ENCODE data around the gene CISD1. TPM values are rescaled to one million over a fixed set of nuclear protein-coding genes. Genes with fewer than 3 reads are reported as not detected.

Gene CISD1
- total RNA-seq, 1 donor: 31.5 TPM

GRCh38 chr10:58278274-58278961 lies 9.5 kb downstream of the CISD1 start:
- DNase-seq (ENCODE audit: insufficient read length, low spot score, missing footprints): no peak
- Histone ChIP-seq H2AFZ (ENCODE audit: low read length) (no peak overlapping the region), H3K79me2 (ENCODE audit: insufficient read depth, low read length) (peaks cover 16% of the 10 kb centered on the region), H3K4me2 (ENCODE audit: insufficient read depth, low read length) (no peak overlapping the region), H3K9me3 (ENCODE audit: low read depth, low read length) (no peaks in the 10 kb centered on the region), H3K36me3 (ENCODE audit: insufficient read depth, low read length) (peaks cover 7% of the 10 kb centered on the region), H3K4me1 (ENCODE audit: insufficient read depth, low read length) (peaks cover 30% of the 10 kb centered on the region), H3K27me3 (ENCODE audit: insufficient read depth, low read length) (no peaks in the 10 kb centered on the region), H3K27ac (ENCODE audit: low read depth, low read length) (no peak overlapping the region), H3K4me3 (ENCODE audit: insufficient read depth, low read length) (no peak overlapping the region), H4K20me1 (ENCODE audit: insufficient read depth, low read length) (no peaks in the 10 kb centered on the region)
- TF ChIP-seq, protein P1, sequence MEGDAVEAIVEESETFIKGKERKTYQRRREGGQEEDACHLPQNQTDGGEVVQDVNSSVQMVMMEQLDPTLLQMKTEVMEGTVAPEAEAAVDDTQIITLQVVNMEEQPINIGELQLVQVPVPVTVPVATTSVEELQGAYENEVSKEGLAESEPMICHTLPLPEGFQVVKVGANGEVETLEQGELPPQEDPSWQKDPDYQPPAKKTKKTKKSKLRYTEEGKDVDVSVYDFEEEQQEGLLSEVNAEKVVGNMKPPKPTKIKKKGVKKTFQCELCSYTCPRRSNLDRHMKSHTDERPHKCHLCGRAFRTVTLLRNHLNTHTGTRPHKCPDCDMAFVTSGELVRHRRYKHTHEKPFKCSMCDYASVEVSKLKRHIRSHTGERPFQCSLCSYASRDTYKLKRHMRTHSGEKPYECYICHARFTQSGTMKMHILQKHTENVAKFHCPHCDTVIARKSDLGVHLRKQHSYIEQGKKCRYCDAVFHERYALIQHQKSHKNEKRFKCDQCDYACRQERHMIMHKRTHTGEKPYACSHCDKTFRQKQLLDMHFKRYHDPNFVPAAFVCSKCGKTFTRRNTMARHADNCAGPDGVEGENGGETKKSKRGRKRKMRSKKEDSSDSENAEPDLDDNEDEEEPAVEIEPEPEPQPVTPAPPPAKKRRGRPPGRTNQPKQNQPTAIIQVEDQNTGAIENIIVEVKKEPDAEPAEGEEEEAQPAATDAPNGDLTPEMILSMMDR (IDR thresholded peaks at IDR 0.05; ENCODE audit: extremely low read depth, low read depth, low read length): no peak

DNA sequence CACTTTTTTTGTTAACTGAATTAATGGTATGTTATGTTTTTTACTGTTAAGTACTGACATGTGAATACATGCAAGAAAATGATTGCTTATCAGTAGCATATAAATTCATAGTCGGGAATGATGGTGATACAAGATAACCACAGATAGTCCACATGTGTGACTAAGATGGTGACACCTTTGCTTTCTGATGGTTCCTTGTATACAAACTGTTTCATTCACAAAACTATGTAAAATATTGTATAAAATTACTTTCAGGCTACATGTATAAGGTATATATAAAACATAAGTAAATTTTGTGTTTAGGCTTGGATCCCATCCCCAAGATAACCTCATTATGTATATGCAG lies 10.0 kb downstream of the CISD1 start:
- Histone ChIP-seq H3K79me2 (ENCODE audit: insufficient read depth, low read length) (peaks cover 13% of the 10 kb centered on the region), H3K4me1 (ENCODE audit: insufficient read depth, low read length) (peaks cover 30% of the 10 kb centered on the region), H3K4me2 (ENCODE audit: insufficient read depth, low read length) (no peak overlapping the region), H3K4me3 (ENCODE audit: insufficient read depth, low read length) (no peak overlapping the region), H3K27me3 (ENCODE audit: insufficient read depth, low read length) (no peaks in the 10 kb centered on the region), H3K36me3 (ENCODE audit: insufficient read depth, low read length) (peaks cover 7% of the 10 kb centered on the region), H3K27ac (ENCODE audit: low read depth, low read length) (no peak overlapping the region), H2AFZ (ENCODE audit: low read length) (no peak overlapping the region), H3K9me3 (ENCODE audit: low read depth, low read length) (no peaks in the 10 kb centered on the region), H4K20me1 (ENCODE audit: insufficient read depth, low read length) (no peaks in the 10 kb centered on the region)
- no peak for DNase-seq (ENCODE audit: insufficient read length, low spot score, missing footprints)
- TF ChIP-seq, protein P1 (IDR thresholded peaks at IDR 0.05; ENCODE audit: extremely low read depth, low read depth, low read length): no peak

DNA sequence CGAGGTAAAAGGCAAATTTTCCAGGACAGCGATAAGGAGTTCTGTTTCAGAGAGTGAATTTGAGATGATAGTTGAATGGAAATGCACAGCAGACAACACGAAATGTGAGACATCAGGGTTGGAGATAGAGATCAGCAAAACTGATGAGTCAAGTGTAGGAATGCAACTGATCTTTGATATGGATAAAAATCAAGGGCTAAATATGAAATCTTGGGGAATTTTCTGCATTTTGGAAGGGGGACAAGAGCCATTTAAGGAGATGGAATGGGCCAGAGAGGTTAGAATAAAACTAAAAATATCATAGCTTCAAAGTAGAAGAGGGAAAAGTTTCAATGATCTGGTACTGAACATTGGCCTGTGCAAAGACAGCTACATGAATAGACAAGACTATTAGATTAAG lies 11.5 kb downstream of the CISD1 start:
- Histone ChIP-seq H3K36me3 (ENCODE audit: insufficient read depth, low read length) (peaks cover 7% of the 10 kb centered on the region), H4K20me1 (ENCODE audit: insufficient read depth, low read length) (no peaks in the 10 kb centered on the region), H3K9me3 (ENCODE audit: low read depth, low read length) (no peaks in the 10 kb centered on the region), H3K27ac (ENCODE audit: low read depth, low read length) (no peak overlapping the region), H2AFZ (ENCODE audit: low read length) (no peak overlapping the region), H3K79me2 (ENCODE audit: insufficient read depth, low read length) (peaks cover 3% of the 10 kb centered on the region), H3K4me1 (ENCODE audit: insufficient read depth, low read length) (peaks cover 19% of the 10 kb centered on the region), H3K4me2 (ENCODE audit: insufficient read depth, low read length) (no peak overlapping the region), H3K27me3 (ENCODE audit: insufficient read depth, low read length) (no peaks in the 10 kb centered on the region), H3K4me3 (ENCODE audit: insufficient read depth, low read length) (no peak overlapping the region)
- no peak for DNase-seq (ENCODE audit: insufficient read length, low spot score, missing footprints)
- TF ChIP-seq, protein P1 (IDR thresholded peaks at IDR 0.05; ENCODE audit: extremely low read depth, low read depth, low read length): no peak

GRCh38 chr10:58281092-58281752 lies 12.3 kb downstream of the CISD1 start:
- Histone ChIP-seq H3K4me2 (ENCODE audit: insufficient read depth, low read length) (no peak overlapping the region), H2AFZ (ENCODE audit: low read length) (no peak overlapping the region)

More at GRCh38 chr10:58281092-58281752, 12.3 kb downstream of the CISD1 start:
- Histone ChIP-seq H3K4me1 (ENCODE audit: insufficient read depth, low read length) (peaks cover 13% of the 10 kb centered on the region), H4K20me1 (ENCODE audit: insufficient read depth, low read length) (no peaks in the 10 kb centered on the region), H3K36me3 (ENCODE audit: insufficient read depth, low read length) (peaks cover 7% of the 10 kb centered on the region), H3K27me3 (ENCODE audit: insufficient read depth, low read length) (no peaks in the 10 kb centered on the region), H3K27ac (ENCODE audit: low read depth, low read length) (no peak overlapping the region), H3K79me2 (ENCODE audit: insufficient read depth, low read length) (peaks cover 3% of the 10 kb centered on the region), H3K9me3 (ENCODE audit: low read depth, low read length) (no peaks in the 10 kb centered on the region), H3K4me3 (ENCODE audit: insufficient read depth, low read length) (no peak overlapping the region)
- no peak for DNase-seq (ENCODE audit: insufficient read length, low spot score, missing footprints)
- TF ChIP-seq, protein P1 (IDR thresholded peaks at IDR 0.05; ENCODE audit: extremely low read depth, low read depth, low read length): no peak
